K562 (cell line): ENCODE results near the gene TBC1D20. TPM values are rescaled to one million over a fixed set of nuclear protein-coding genes. Genes with fewer than 3 reads are reported as not detected.

ENCODE experiments used
- MCM2 ChIP-seq: fragments of 450-650 bp; IDR thresholded peaks from 2 replicates; pipeline ENCODE4 v1.6.1; 2017; ENCODE audit warnings: low read depth, mild to moderate bottlenecking
- SIX5 ChIP-seq, 2 experiments: IDR thresholded peaks; 2 replicates each; pipeline ENCODE4 v1.6.1; 2011; ENCODE audit warnings: low read length in 2 of 2, borderline replicate concordance in 1 of 2, low read depth in 1 of 2, mild to moderate bottlenecking in 1 of 2, moderate library complexity in 1 of 2; ENCODE audit not compliant: insufficient read depth in 1 of 2
- SMARCA4 ChIP-seq: fragments of 450-650 bp; IDR thresholded peaks from 2 replicates; pipeline ENCODE4 v1.6.1; 2016
- polyA plus RNA-seq, 8 experiments: library from polyadenylated mRNA; depleted of rRNA in 4 of 8; stranded (reverse) in 5 of 8; unstranded in 3 of 8; fragments of >200 nt; fragmentation: Nextera tagmentation in 2 of 8; fragmentation: Illumina TruSeq in 1 of 8; extraction: Ambion mirVana in 2 of 8; extraction: Trizol in 1 of 8; gene quantifications; 2 replicates each; pipeline versions ENCODE4 v1.2.1 to v1.2.3, GENCODE V29; 2011 to 2014; ENCODE audit warnings: inconsistent platforms in 1 of 8, missing spikeins in 1 of 8
- total RNA-seq, 7 experiments: library from RNA; depleted of rRNA in 6 of 7; stranded (reverse); fragments of >200 nt in 6 of 7; fragmentation: Illumina TruSeq in 2 of 7; extraction: Trizol in 2 of 7; gene quantifications; 2 replicates each; pipeline versions ENCODE4 v1.2.1 to v1.2.3, GENCODE V29; 2011 to 2021; ENCODE audit warnings: low replicate concordance in 1 of 7
- TF ChIP-seq, protein P1 (sequence below): fragments of 200-800 bp; sonication (Bioruptor generic); IDR thresholded peaks from 2 replicates; pipeline ENCODE4 v1.6.1; 2016; ENCODE audit warnings: missing genetic modification characterization, missing compliant biosample characterization

The TBC1D20 gene
- total and polyA plus RNA-seq, 9 of the 15 experiments (the other 6 are each of a cell fraction or from before 2014, with no cell fraction given) = 7.0 to 25.3 (median 15.1) TPM

DNA sequence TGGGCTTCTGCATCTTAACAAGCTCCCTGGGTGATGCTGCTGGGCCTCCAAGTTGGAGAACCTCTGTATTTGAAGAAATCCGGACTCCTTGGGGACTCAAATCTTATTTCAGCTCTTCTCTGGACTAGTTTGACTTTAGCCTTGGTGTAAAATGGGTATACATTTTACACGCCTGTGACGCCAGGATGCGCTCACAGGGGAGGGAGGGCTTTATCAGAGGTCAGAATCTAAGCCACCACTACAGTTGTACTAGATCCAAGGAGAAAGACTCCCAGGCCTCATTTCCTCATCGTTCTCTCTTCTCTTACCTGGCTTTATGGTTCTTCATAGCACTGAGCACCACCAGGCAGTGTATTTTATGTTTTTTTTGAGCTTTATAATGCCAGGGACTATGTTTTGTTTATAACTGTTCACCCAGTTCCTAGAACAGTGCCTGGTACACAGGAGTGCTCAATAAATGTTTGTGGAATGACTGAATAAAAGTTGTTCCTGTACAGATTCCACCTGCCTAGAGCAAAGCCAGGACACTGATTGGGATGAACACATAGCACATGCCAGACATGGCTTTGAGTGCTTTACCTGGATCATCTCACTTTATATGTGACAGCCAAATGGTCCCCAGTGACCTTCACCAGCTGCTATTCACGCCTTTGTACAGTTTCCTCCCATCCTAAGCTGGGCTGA lies 59.3 kb downstream of the TBC1D20 start (continued):
- TF ChIP-seq, protein P1, sequence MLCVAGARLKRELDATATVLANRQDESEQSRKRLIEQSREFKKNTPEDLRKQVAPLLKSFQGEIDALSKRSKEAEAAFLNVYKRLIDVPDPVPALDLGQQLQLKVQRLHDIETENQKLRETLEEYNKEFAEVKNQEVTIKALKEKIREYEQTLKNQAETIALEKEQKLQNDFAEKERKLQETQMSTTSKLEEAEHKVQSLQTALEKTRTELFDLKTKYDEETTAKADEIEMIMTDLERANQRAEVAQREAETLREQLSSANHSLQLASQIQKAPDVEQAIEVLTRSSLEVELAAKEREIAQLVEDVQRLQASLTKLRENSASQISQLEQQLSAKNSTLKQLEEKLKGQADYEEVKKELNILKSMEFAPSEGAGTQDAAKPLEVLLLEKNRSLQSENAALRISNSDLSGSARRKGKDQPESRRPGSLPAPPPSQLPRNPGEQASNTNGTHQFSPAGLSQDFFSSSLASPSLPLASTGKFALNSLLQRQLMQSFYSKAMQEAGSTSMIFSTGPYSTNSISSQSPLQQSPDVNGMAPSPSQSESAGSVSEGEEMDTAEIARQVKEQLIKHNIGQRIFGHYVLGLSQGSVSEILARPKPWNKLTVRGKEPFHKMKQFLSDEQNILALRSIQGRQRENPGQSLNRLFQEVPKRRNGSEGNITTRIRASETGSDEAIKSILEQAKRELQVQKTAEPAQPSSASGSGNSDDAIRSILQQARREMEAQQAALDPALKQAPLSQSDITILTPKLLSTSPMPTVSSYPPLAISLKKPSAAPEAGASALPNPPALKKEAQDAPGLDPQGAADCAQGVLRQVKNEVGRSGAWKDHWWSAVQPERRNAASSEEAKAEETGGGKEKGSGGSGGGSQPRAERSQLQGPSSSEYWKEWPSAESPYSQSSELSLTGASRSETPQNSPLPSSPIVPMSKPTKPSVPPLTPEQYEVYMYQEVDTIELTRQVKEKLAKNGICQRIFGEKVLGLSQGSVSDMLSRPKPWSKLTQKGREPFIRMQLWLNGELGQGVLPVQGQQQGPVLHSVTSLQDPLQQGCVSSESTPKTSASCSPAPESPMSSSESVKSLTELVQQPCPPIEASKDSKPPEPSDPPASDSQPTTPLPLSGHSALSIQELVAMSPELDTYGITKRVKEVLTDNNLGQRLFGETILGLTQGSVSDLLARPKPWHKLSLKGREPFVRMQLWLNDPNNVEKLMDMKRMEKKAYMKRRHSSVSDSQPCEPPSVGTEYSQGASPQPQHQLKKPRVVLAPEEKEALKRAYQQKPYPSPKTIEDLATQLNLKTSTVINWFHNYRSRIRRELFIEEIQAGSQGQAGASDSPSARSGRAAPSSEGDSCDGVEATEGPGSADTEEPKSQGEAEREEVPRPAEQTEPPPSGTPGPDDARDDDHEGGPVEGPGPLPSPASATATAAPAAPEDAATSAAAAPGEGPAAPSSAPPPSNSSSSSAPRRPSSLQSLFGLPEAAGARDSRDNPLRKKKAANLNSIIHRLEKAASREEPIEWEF (CRISPR knock-in tag) = no peak
- TF ChIP-seq SMARCA4 = no peak
- no peak for TF ChIP-seq MCM2
- TF ChIP-seq SIX5 (IDR thresholded peaks at IDR 0.05; ENCODE audit: borderline replicate concordance in 1 of 2, insufficient read depth in 1 of 2, low read depth in 1 of 2, low read length in 2 of 2) = no peak
- TF ChIP-seq, all 486 proteins: peak for 2
